Pons (tissue), 1 donor: ENCODE results near the gene FOXO6.

Experiments used
- DNase-seq: peaks from one replicate; pipeline ENCODE4 v3.0.0-alpha.2; 2016; ENCODE audit warnings: low spot score

Gene FOXO6

DNA sequence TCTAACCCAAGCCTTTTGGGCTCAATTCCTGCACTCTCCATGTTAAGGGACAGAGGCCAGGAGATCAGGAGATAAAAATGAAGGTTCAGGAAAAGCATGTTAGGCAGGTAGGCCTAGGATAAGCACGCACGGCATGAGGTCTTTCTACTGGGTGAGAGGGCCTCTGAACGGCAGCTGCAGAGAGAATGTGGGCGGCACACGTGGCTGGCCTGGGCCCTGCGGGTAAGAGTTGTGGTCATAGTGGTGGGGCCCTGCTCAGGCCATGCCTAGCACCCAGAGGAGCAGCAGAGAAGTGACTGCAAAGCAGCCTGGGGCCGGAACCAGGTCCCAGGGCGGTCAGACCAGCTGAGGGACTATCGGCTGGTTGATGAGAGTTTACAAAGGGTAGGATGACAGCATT lies 7.5 kb upstream of the FOXO6 start:
- DNase-seq, result no peak

DNA sequence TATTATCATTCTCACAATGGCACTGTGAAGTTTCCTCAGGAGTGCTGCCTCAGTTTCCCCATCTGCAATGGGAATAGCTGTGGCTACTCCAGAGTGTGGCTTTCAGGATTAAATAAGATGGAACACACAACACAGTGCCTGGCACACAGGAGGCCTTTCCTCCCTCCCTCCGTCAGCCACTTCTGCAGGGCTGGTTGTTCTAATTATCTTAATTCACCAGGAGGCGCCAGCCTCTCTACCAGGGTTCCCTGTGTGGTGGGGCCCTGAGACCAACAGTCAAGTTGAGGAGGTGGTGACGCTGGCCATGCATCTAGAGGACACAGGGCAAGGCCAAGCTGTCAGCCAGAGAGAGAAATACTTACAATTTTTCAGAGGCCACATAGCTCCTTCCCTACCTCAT lies 6.3 kb upstream of the FOXO6 start:
- DNase-seq, result no peak

DNA sequence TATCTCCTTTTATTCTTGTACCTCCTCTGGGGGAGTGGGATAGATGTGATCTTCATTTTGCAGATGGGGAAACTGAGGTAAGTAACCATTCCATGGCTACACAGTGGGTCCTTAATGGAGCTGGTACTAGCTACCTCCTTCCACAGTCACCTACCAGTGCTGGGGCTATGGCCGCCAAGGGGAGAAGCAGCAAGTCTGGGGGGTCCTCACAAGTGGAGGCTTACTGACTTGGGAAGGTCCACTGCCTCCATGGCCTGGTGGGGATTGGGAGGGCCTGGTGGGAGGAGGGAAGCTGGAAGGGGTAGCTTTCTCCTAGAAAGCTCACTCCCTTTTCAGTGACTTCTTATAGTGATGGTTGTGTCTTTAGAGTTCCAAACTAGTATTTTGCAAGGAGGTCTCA lies 5.9 kb upstream of the FOXO6 start:
- no peak for DNase-seq

DNA sequence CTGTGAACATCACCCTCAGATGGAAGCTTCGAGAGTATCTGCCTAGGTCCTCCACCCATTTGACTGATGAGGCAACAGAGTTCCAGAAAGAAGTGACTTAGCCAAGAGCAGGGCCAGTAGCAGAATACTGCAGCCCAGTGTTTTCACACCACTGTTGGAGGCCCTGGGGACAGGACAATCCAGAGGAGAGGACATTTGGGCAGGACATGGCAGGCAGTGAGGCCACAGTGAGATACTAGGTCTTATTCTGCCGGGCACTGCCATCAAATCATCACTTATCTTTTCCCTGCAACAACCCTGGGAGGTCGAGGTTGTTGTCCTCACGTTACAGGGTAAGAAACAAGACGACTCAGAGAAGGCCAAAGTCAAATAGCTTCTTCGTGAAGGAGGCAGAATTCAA lies 5.5 kb upstream of the FOXO6 start:
- DNase-seq, result no peak

- no peak for DNase-seq
Observed at GRCh38 chr1:41356752-41357151, 4.5 kb upstream of the FOXO6 start.

- DNase-seq, result no peak
Observed at GRCh38 chr1:41357451-41358101, 3.7 kb upstream of the FOXO6 start.

GRCh38 chr1:41358131-41359021 lies 2.9 kb upstream of the FOXO6 start:
- no peak for DNase-seq

- DNase-seq, result no peak
Observed at GRCh38 chr1:41359211-41360073, 1.8 kb upstream of the FOXO6 start.

DNA sequence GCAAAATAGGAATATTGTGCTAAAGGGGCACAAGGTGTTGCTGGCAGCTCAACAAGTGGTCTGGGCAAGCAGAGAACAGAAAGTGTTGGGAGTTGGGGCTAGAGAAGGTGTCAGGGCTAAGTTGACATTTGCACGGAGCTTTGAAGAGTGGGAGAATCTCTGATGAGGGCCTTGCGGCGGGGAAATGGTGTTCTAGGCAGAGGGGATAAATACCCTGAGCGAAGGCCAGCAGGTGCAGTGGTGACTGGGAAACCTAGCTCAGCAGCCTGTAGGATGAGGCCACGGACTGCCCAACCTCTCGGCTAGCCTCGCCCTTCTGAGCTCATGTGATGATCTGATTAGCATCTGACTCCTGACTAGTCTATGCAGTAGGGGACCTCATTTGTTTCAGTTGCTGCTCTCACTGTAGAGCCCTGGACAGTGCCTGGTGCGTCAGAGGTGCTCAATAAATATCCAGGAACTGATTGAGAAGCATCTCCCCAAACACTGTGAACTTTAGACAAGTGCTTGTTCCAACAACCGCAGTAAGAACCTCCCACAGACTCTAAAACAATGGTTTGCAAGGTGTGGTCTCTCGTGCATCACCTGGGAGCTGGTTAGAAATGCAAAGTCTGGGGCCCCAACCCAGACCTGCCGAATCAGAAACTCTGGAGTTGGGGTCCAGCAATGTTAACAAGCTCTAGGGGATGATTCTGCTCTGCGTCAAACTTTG lies 1.0 kb upstream of the FOXO6 start:
- no peak for DNase-seq

GRCh38 chr1:41361495-41362356 lies 492 bp downstream of the FOXO6 start:
- no peak for DNase-seq

DNA sequence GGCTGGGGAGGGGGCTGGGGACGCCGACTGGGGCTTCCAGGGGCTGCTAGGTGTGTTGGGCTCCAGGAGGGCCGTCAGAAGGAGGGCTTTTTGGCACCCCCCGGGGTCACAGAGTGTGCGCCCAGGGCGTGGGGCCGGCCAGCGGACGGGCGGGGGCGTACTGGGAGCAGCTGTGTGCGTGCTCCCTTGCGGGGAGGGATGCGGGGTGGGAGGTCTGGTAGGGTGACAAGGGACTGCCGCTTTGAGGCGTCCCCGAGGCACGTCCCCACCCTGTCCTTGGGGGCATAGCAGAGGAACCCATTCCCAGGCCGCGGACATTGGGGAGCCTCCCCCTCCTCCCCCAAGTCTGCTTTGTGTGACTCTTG lies 1.1 kb downstream of the FOXO6 start:
- DNase-seq, result no peak

DNA sequence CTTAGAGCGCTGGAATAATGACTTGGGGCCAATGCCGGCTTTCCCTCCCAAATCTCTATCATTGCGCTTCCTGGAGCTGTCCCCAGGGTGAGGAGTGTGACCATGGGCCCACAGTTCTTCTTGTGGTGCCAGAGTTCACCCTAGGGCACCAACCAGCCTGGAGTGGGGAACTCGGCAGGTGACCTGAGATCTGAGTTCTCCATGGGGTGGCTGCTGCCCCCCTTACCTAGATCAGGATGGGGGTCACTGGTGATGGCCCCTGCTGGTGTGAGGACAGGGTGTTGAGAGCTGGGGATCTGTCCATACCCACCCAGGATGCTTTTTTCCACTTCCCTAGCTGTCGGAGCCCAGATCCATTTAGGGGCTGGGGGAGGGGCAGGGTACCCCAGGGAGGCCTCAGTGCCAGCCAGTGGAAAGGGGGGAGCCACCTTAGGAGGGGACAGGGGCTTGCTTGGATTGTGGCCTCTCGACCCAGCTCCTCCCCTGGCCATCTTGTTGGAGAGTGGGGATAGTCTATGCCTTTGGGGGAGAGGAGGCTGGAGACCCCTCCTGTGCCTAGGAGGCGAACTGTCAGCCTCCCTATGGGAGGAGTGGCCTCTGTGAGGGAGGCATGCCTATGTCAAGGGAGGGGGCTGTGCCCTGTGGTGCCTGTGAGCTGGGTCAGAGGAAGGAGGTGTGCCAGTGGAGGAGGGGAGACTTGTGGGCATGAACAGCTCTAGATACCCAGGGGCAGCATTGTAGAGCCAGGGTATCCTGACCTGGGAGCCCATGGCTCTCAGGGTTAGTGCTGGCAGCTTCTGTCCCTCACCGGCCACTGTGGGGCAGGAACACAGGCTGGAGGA lies 1.7 kb downstream of the FOXO6 start:
- DNase-seq, result no peak

GRCh38 chr1:41363591-41364320 lies 2.5 kb downstream of the FOXO6 start:
- no peak for DNase-seq

DNA sequence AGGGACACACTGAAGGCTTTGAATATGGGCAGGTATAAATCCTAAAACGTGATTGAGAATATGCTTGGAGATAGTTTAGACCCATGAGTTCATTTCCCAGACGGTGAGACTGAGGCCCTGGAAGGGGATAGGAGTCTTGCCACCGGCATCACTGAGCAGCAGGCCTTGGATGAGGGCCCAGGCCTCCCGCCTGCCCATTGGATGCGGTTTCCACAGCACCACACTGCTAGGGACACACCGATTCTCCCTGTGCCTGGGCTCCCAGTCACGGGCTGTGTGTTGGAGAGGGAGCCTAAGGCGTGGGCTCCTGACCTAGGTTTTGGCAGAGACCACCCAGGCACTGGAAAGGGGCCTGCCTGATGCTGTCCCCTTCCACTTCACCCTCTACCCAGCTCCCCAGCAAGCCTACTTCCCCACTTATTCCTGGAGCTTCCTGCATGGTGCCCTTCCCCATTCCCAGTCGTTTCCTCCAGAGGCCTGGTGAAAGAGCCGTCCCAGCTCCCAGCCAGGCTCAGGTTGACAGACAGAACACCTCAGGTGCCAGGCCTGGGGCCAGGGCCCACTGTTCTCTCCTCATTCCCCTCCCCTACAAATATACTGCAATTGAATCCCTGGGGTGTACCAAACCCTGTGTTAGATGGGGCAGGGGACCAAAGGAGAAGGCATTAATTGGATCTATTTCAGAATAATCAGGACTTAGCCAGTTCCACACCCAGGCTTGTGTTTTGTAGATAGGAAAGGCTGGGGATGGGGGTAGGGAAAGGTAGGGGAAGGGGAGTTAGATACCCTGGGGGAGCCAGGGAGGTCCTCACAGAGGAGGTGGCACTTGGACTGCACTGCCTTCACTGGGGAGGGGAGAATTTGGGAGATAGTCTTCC lies 3.4 kb downstream of the FOXO6 start:
- no peak for DNase-seq

DNA sequence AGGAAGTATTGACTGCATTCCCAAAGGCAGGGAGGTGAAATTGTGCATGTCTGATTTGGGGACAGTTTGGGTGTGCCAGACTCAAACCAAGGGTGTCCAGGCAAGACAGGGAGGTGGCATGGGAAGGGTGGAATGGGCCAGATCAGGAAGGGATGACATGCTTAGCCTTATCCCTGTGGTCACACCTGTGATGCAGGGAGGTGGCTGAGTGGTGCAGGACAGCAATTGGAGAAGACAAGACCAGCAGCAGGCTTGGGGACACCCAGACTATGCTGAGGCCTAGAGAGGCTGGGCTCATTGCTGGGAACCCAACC lies 4.0 kb downstream of the FOXO6 start:
- no peak for DNase-seq

GRCh38 chr1:41365772-41366454 lies 4.7 kb downstream of the FOXO6 start:
- DNase-seq, result peak; percentile 47

GRCh38 chr1:41366455-41367287 lies 5.4 kb downstream of the FOXO6 start:
- peak; percentile 29 for DNase-seq
